Esophagus mucosa (tissue), 1 donor: ENCODE data around the gene HINT3. TPM values are rescaled to one million over a fixed set of nuclear protein-coding genes. Genes with fewer than 3 reads are reported as not detected.
"Not testable (repeated sequence)": the region's sequence is repeated elsewhere in the genome, so short reads cannot be mapped to it uniquely, and the experiment has no call there.

Source experiments
- ATAC-seq: fragments of 200-7000 bp; cut with Tn5 transposase; one replicate; pipeline ENCODE4 v1.9.1; 2020
- total RNA-seq: library from RNA; stranded (reverse); gene quantifications from one replicate; pipeline ENCODE4 v1.2.4, GENCODE V29; 2023
- donor health status: DM: yes; HTN: yes; CAD: no.

HINT3 gene
- total RNA-seq, 1 donor from 2014 or later: 11.3 TPM

- ATAC-seq: no peak
These were observed 53.5 kb downstream of the HINT3 start for GRCh38 chr6:126010040-126010439.

- no peak for ATAC-seq
These were observed 59.3 kb downstream of the HINT3 start for GRCh38 chr6:126015863-126016262.

GRCh38 chr6:126016591-126016990, 60.0 kb downstream of the HINT3 start:
- no peak for ATAC-seq

- no peak for ATAC-seq
These were observed 61.1 kb downstream of the HINT3 start for GRCh38 chr6:126017668-126018067.

GRCh38 chr6:126020305-126021050, 63.9 kb downstream of the HINT3 start:
- ATAC-seq: no peak

GRCh38 chr6:126023474-126023873, 66.9 kb downstream of the HINT3 start:
- ATAC-seq: not testable (repeated sequence)

GRCh38 chr6:126026001-126026400, 69.4 kb downstream of the HINT3 start:
- no peak for ATAC-seq

GRCh38 chr6:126027601-126028000, 71.0 kb downstream of the HINT3 start:
- ATAC-seq: no peak

Other genes with a start within 250 kb of the HINT3 start
- gene HEY2, start 207.1 kb upstream of the HINT3 start, total RNA-seq: 1.6 TPM
- 59.8 TPM for gene NCOA7, start 165.8 kb upstream of the HINT3 start, total RNA-seq
- gene TRMT11, start 29.8 kb downstream of the HINT3 start, total RNA-seq: 11.0 TPM